Progenitor cell of endocrine pancreas (in vitro differentiated cells): Measurements from ENCODE around the gene ANGPTL2. TPM values are rescaled to one million over a fixed set of nuclear protein-coding genes. Genes with fewer than 3 reads are reported as not detected.
A peak's percentile ranks its signal among the peaks of the same experiment; 100 is the strongest.

Experiments used
- DNase-seq: peaks from one replicate; pipeline ENCODE4 v3.0.0; 2021; ENCODE audit warnings: low spot score; ENCODE audit not compliant: unreplicated experiment
- H3K27ac Mint-ChIP-seq: 2 replicates; pipeline ENCODE4 v1.8.0; 2021; ENCODE audit warnings: mild to moderate bottlenecking, moderate library complexity, mixed read lengths
- H3K27me3 Mint-ChIP-seq: 2 replicates; pipeline ENCODE4 v1.8.0; 2021; ENCODE audit warnings: mixed read lengths
- H3K36me3 Mint-ChIP-seq: 2 replicates; pipeline ENCODE4 v1.8.0; 2022; ENCODE audit warnings: mixed read lengths; ENCODE audit not compliant: insufficient read depth
- H3K4me1 Mint-ChIP-seq: 2 replicates; pipeline ENCODE4 v1.8.0; 2021; ENCODE audit warnings: low read depth, mixed read lengths
- H3K4me3 Mint-ChIP-seq: 2 replicates; pipeline ENCODE4 v1.8.0; 2021; ENCODE audit warnings: low read depth, mild to moderate bottlenecking, moderate library complexity, mixed read lengths
- H3K9me3 Mint-ChIP-seq: 2 replicates; pipeline ENCODE4 v1.8.0; 2021; ENCODE audit warnings: low read depth, mixed read lengths
- total RNA-seq: library from RNA; stranded (reverse); gene quantifications from 2 replicates; pipeline ENCODE4 v1.2.1, GENCODE V29; 2021
- TF ChIP-seq, protein P1 (sequence below): fragments of 200-600 bp; sonication (generic); IDR thresholded peaks from one replicate; pipeline ENCODE4 v1.5.0; 2021; ENCODE audit warnings: antibody characterized with exemption, mild to moderate bottlenecking; ENCODE audit not compliant: unreplicated experiment

The ANGPTL2 gene
- total RNA-seq, 1 donor from 2014 or later, result 4.7 TPM

DNA sequence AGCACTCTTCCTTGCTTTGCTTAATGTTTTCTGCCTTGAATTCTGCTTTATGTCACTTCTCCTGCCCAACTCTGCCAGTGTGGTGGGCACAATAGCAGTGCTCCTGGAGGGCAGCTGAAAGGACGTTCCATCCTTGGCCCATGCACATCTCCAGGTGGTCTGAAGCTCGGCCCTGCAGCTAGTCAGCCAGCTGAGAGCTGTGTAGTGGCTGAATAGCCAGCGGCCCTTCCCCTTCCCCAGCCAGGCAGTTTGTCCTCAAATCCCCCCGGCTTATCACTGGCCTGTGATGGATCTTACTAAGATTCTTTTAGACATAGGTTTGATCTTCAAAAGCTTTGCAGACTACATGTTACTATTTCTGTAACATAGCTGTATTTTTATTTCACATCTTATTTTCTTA is 42.7 kb upstream of the ANGPTL2 start:
- peaks cover 3% of the 10 kb centered on the region for H3K36me3 Mint-ChIP-seq

DNA sequence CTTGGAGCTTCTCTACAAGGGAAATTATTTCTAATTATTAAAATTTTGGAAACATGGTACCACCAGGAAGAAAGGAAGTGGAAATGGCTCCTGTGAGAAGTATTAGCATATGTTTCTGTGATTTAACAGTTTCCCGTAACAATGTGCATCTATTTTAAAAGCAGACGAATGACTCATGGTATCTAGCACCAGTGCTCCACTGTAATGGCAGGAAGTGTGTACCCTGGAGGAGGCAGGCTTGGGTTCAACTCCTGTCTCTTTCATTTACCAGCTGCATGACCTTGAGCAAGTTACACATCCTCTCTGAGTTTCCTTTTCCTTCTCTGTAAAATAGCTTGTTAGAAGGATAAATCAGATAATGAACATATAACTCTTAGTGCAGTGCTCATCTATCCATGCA is 41.0 kb upstream of the ANGPTL2 start:
- H3K4me3 Mint-ChIP-seq, result no peak overlapping the region
- no peaks in the 10 kb centered on the region for H3K36me3 Mint-ChIP-seq
- H3K27ac Mint-ChIP-seq, result no peak overlapping the region
- H3K9me3 Mint-ChIP-seq, result no peaks in the 10 kb centered on the region
- H3K27me3 Mint-ChIP-seq, result no peaks in the 10 kb centered on the region
- DNase-seq, result no peak
- no peaks in the 10 kb centered on the region for H3K4me1 Mint-ChIP-seq
- TF ChIP-seq, protein P1, sequence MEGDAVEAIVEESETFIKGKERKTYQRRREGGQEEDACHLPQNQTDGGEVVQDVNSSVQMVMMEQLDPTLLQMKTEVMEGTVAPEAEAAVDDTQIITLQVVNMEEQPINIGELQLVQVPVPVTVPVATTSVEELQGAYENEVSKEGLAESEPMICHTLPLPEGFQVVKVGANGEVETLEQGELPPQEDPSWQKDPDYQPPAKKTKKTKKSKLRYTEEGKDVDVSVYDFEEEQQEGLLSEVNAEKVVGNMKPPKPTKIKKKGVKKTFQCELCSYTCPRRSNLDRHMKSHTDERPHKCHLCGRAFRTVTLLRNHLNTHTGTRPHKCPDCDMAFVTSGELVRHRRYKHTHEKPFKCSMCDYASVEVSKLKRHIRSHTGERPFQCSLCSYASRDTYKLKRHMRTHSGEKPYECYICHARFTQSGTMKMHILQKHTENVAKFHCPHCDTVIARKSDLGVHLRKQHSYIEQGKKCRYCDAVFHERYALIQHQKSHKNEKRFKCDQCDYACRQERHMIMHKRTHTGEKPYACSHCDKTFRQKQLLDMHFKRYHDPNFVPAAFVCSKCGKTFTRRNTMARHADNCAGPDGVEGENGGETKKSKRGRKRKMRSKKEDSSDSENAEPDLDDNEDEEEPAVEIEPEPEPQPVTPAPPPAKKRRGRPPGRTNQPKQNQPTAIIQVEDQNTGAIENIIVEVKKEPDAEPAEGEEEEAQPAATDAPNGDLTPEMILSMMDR, result no peak

More for the DNA sequence above, 42.7 kb upstream of the ANGPTL2 start:
- H3K9me3 Mint-ChIP-seq, result no peaks in the 10 kb centered on the region
- TF ChIP-seq, protein P1, result no peak
- no peak overlapping the region for H3K4me3 Mint-ChIP-seq
- no peak for DNase-seq
- H3K27ac Mint-ChIP-seq, result no peak overlapping the region
- H3K27me3 Mint-ChIP-seq, result no peaks in the 10 kb centered on the region
- H3K4me1 Mint-ChIP-seq, result no peaks in the 10 kb centered on the region

DNA sequence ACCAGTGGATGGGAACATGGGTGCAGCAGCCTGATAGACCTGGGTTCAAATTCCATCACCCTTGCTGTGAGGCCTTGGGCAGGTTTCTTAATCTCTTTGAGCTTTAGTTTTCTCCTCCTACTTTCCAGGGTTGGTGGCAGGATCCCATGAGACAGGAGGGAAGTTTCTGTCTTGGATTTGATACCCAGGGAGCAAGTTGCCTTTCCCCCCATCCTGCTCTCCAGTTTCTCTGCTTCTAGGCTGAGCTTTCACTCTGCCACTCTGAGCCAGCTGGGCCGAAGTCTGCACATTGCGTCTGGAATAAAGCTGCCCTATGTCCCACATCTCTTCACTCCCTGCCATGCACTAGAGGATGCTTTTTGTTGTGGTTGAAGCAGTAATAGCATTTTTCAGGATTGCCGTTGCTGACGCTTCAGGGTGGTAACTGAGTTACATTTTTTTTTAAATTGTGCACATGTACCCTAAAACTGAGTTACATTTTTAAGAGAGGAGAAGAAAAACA is 40.5 kb upstream of the ANGPTL2 start:
- no peak overlapping the region for H3K27ac Mint-ChIP-seq
- TF ChIP-seq, protein P1, result no peak
- no peaks in the 10 kb centered on the region for H3K9me3 Mint-ChIP-seq
- no peak for DNase-seq
- no peak overlapping the region for H3K4me3 Mint-ChIP-seq
- H3K4me1 Mint-ChIP-seq, result no peaks in the 10 kb centered on the region
- H3K36me3 Mint-ChIP-seq, result no peaks in the 10 kb centered on the region
- H3K27me3 Mint-ChIP-seq, result no peaks in the 10 kb centered on the region

DNA sequence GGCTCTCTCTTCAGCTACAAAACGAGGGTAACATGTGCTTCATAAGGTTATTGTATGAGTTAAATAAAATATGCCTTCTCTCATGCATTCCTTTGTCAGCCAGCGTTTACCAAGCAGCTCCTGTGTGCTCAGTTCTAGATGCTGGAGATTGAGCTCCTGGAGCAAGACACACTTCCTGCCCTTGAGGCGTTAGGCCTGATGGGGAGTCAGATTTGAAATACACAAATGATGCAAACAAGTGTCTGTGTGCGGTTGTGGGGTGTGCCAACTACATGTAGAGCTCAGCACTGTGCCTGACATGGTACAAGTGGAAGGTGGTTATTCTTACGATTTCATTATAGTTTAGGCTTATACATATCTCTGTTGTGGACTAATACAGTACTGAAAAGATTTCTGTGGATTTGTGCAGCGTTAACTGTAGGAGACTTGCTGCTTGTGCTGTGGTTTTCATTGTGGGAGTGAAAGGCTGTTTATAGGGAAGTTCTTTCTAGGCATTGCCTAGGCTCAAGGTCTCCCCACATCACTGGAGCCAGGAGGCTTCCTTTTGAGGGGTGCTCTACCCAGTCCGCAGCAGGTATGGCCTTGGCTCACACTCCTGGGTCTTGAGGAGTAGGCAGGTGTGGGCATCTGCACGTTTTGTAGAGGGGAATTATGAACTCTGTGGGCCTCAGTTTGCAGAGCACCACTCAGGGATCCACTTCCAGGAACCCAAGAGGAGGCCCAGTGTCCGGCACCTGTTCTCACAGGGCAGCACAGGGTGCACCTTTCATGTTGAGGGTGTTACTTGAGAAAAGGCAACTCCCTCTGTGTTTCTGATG is 39.8 kb upstream of the ANGPTL2 start:
- H3K36me3 Mint-ChIP-seq, result no peaks in the 10 kb centered on the region
- no peak overlapping the region for H3K27ac Mint-ChIP-seq
- H3K4me1 Mint-ChIP-seq, result no peaks in the 10 kb centered on the region
- TF ChIP-seq, protein P1, result no peak
- no peak for DNase-seq
- no peaks in the 10 kb centered on the region for H3K9me3 Mint-ChIP-seq
- H3K27me3 Mint-ChIP-seq, result no peaks in the 10 kb centered on the region
- no peak overlapping the region for H3K4me3 Mint-ChIP-seq

DNA sequence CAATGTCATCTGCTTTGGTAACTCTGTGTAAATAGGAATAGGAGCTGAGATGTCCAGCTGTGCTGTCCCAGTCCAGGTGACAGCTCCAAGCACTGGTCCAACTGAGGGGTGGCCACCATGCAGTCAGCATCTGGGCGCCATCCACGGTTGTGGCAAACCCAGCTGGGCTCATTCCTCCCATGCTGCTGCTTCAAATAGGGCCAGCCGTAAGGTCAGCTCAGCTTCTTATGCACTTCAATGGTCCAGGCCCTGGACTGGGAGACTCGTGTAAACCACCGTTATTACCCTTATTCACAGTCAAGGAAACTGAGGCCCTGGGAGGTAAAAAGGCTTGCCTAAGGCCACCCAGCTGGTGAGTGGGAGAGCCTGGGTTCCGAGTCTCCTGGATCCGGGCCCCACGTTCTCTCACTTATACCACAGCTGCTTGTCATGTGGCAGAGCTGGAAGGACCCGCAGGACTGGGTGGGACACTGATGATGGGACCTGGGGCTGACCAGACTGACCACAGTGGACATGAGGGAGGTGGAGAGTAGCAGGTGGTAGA is 38.7 kb upstream of the ANGPTL2 start:
- no peak for DNase-seq
- H3K4me3 Mint-ChIP-seq, result no peak overlapping the region
- no peaks in the 10 kb centered on the region for H3K36me3 Mint-ChIP-seq
- H3K4me1 Mint-ChIP-seq, result no peaks in the 10 kb centered on the region
- H3K27me3 Mint-ChIP-seq, result no peaks in the 10 kb centered on the region
- peak overlapping the region; percentile 13 for H3K27ac Mint-ChIP-seq
- H3K9me3 Mint-ChIP-seq, result no peaks in the 10 kb centered on the region
- TF ChIP-seq, protein P1, result no peak
